Hepatocyte (in vitro differentiated cells): ENCODE data around the gene PCSK6.

Experiments used
- EZH2phosphoT487 ChIP-seq: fragments of 200-600 bp; sonication (generic); IDR thresholded peaks from one replicate; pipeline ENCODE4 v1.6.1; 2018; ENCODE audit warnings: antibody characterized with exemption, mild to moderate bottlenecking, low read depth, moderate library complexity; ENCODE audit not compliant: unreplicated experiment, severe bottlenecking
- TF ChIP-seq, protein P1 (sequence below): fragments of 200-600 bp; sonication (generic); IDR thresholded peaks from 2 replicates; pipeline ENCODE4 v1.5.1; 2016; ENCODE audit warnings: antibody characterized with exemption, mild to moderate bottlenecking; ENCODE audit not compliant: poor library complexity

DNA sequence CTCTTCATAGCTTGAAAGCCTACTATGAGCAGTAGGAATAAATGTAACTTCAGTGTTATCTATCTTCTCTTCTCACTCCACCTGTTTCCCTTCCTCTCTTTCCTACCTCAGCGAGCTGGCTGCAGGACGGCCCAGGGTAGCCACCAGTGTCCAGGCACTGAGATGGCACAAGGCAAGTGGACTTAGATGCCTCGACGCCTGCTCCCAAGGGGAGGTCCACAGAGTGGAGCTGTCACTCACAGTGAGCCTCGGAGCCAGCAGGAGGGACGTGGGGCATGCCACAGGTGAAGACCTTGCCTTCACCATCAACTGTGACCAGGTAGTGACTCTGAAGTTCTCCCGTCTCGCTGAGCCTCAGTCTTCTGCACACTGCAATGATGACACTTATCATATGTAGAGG is 88.2 kb downstream of the PCSK6 start:
- TF ChIP-seq, protein P1, sequence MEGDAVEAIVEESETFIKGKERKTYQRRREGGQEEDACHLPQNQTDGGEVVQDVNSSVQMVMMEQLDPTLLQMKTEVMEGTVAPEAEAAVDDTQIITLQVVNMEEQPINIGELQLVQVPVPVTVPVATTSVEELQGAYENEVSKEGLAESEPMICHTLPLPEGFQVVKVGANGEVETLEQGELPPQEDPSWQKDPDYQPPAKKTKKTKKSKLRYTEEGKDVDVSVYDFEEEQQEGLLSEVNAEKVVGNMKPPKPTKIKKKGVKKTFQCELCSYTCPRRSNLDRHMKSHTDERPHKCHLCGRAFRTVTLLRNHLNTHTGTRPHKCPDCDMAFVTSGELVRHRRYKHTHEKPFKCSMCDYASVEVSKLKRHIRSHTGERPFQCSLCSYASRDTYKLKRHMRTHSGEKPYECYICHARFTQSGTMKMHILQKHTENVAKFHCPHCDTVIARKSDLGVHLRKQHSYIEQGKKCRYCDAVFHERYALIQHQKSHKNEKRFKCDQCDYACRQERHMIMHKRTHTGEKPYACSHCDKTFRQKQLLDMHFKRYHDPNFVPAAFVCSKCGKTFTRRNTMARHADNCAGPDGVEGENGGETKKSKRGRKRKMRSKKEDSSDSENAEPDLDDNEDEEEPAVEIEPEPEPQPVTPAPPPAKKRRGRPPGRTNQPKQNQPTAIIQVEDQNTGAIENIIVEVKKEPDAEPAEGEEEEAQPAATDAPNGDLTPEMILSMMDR: no peak
- TF ChIP-seq EZH2phosphoT487: no peak
